Activated effector memory CD4-positive, alpha-beta T cell treated with anti-CD3 and anti-CD28 coated beads, Interleukin-2, amount 50 U/mL, for 16 hours (primary cell): ENCODE results near the gene IFNL1.
"Not testable (repeated sequence)": the region's sequence is repeated elsewhere in the genome, so short reads cannot be mapped to it uniquely, and the experiment has no call there.

ENCODE experiments used
- DNase-seq: peaks from one replicate; pipeline ENCODE4 v3.0.0-alpha.2; 2020

IFNL1 gene

DNA sequence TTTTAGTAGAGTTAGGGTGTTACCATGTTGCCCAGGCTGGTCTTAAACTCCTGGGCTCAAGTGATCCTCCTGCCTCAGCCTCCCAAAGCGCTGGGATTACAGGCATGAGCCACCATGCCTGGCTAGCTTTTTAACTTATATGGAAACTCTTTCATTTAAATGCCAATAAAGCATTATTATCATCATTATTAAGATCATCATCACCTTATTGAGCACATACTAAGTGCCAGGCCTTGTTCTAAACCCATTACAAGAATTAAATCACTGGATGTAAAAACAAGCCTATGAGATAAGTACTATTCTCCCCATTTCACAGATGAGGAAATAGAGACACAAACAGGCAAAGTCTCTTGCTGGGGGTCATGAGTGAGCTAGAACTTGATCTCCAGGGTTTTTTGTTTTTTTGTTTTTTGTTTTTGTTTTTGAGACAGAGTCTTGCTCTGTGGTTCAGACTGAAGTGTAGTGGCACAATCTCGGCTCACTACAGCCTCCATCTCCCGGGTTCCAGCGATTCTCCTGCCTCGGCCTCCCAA is 38.3 kb downstream of the IFNL1 start:
- DNase-seq = no peak

- DNase-seq = peak; percentile 71
These were observed 39.0 kb downstream of the IFNL1 start for GRCh38 chr19:39335168-39335548.

DNA sequence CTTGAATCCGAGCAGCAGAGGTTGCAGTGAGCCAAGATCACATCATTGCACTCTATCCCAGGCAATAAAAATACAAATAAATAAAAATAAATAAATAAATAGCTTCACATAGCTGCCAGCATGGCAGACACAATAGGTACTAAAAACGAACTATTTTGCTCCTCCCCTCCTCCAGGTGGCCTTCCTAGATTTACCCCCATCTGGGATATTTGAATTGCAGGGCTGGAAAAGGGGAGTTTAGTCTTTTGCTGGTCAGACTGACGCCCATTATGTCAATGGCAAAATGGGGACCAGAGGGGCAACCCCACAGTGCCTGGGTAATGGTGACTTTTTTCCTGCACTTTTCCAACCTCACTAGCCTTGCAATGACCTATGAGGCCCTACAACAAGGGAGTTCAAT is 40.3 kb downstream of the IFNL1 start:
- DNase-seq = no peak

GRCh38 chr19:39339674-39340073 is 43.5 kb downstream of the IFNL1 start:
- no peak for DNase-seq

- DNase-seq = not testable (repeated sequence)
These were observed 43.9 kb downstream of the IFNL1 start for GRCh38 chr19:39340156-39340555.

DNA sequence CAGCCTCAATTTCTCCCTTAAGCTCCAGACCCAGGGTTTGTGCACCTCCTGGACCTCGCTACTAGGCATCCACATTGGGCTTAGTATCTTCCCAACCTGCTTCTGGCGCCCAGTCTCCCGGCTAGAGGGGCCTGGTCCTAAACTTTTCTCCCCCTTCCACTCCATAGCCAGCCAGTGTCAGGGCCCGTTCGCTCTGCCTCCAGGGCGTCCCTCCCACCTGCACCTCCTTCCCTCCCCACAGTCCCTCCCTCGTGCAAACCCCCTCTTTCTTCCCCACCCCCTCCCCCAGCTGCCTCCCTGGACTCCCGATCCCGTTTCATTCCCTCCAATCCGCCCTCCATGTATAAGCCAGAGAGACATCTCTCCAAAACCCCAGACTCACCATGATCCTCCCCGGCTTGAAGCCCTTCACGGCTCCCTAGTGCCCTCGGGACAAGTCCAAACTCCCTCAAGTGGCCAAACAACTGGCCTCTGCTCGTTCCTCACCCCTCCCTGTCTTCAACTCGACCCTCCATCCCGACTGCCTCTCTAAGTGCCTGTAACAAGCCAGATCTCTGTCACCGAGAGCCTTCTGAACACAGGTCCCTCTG is 45.0 kb downstream of the IFNL1 start:
- DNase-seq = no peak

DNA sequence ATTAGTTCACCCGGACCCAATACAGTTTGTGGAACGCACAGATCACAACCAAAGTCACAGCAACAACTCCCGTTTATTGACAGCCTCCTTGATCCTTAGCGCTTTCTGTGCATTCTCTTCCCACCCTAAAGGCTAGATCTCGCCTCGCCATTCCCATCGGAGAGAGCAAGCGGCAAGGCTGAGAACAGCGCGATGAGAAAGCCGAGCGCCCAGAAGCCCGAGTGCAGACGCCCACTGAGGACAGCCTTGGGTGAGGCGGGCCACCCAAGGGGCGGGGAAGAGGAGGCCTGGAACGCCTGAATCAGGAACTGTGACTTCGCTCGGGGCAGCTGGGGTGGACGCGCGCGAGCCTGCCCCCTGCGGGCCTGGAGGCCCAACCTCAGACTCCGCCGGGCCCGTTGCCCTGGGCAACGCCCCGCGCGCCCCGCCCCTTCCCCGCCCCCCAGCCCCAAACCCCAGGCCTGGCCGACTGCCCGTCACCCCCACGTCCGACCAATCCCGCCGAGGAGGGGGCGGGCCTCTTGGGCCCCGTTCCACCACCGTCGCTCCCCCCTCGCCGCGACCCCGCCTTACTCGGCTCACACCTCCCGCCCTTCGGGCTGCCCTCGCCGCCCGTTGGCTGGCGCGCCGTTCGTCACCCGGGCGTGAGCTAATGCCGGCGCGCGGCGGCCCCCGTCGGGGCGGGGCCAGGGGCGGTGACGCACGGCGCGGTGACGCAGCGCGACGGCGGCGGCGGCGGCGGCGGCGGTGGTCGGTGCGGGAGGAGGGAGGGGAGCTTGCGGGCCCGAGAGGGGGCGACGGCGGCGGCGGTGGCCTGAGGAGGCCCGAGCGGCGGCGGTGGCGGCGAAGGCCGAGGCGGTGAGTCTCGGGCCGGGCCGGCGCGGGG is 45.8 kb downstream of the IFNL1 start, which contains the start of gene SAMD4B:
SAMD4B (plus strand) TSS at position 703 of the 886 bp plus-strand sequence. CDS start 14,473 bp downstream, outside the sequence.
- peak; percentile 100 for DNase-seq

DNA sequence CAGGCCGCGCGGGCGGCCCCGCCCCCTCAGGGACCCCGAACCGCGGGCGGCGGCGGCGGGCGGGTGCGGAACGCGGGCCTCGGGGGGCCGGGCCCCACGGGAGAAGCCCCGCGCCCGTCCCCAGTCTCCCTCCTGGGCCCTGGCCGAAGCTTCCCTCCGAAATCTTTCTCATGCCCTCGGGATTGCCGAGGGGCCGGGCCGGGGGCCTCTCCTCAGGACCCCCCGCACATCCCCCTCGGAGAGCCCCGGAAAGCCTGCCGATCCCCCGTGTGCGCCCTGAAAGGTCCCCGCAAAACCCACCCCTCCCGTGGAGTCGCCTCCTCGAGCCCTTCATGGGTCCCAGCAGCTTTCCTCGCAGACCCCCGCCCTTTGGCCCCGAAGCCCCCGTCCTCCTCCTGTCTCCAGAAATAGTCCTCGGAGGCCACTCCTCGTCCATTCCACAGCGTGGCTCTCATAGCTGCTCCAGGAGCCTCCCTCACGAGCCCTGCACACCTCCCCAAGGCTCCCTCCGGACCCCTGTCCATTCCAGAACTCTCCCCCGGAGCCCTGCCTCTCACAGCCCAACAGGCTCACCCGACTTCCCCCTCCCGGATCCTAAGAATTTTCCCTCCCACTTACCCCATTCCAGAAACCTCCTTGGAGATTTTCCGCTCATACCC is 46.6 kb downstream of the IFNL1 start:
- peak; percentile 64 for DNase-seq

DNA sequence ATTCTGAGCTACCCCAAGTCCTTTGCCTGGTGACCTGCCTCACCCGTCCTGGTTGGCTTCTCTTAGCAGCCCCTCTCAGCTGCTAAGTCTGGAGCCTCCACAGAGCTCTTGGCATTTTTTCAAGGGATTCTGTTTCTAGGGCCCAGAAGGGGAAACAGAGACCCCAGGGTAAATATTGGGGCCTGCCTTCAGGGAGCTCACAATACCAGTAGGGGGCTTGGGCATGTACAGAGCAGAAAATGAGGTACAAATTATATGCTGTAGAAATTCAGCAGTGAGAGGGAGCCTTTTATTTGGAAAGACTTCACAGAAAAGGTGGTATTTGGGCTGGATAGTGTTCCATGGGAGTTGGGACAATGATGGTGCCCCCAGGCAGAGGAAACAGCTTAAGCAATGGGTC is 49.7 kb downstream of the IFNL1 start:
- DNase-seq = no peak

- no peak for DNase-seq
These were observed 51.3 kb downstream of the IFNL1 start for GRCh38 chr19:39347332-39348164.
